ENCODE data around the gene LRTM1. TPM values are rescaled to one million over a fixed set of nuclear protein-coding genes. Genes with fewer than 3 reads are reported as not detected.

The LRTM1 gene
- total and polyA plus RNA-seq, 2 donors (not counting 3 experiments of a cell fraction or from before 2014, with no cell fraction given): not detected

DNA sequence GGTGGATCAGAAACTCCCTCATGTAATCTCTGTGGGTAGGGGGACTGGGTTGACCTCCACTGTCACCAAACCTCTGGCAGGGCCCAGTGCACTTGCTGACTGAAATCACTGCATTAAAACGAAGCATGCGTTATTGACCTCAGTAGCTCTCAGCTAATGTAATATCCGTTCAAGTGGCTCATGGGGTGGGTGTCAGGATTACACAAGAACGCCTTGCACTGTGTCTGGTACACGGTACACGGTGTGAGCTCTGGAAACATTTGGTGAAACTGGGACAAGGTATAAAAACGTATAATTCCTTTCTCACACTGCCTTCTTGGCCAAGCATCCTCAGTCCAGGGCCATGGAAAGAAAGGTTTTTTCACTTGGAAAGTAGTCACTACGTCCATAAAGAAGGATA lies 11.9 kb downstream of the LRTM1 start:
- Histone ChIP-seq H3K4me1 (ENCODE audit: control insufficient read depth, extremely low read depth, insufficient read depth, low read length) (no peaks in the 10 kb centered on the region), H3K9me3 (replicated peaks; ENCODE audit: control insufficient read depth, insufficient read depth, low read length) (peaks cover 7% of the 10 kb centered on the region), H3K27me3 (ENCODE audit: control insufficient read depth in 2 of 2, insufficient read depth in 2 of 2, low read length in 2 of 2) (no peaks in the 10 kb centered on the region), H3K9me1 (replicated peaks; ENCODE audit: control insufficient read depth, extremely low read depth, insufficient read depth, low read length) (no peaks in the 10 kb centered on the region), H4K20me1 (replicated peaks; ENCODE audit: control insufficient read depth, extremely low read depth, insufficient read depth, low read length) (no peaks in the 10 kb centered on the region), H3K79me2 (ENCODE audit: control insufficient read depth, insufficient read depth, low read length) (no peaks in the 10 kb centered on the region), H3K4me3 (replicated peaks in 1 of 3; ENCODE audit: insufficient read depth in 1 of 3, low read depth in 1 of 3, low read length in 3 of 3) (no peak overlapping the region), H3K27ac (ENCODE audit: insufficient read depth, low read depth, low read length) (no peak overlapping the region), H3K36me3 (ENCODE audit: control insufficient read depth in 2 of 2, extremely low read depth in 1 of 2, insufficient read depth in 2 of 2, low read length in 2 of 2) (no peaks in the 10 kb centered on the region), H3K9ac (replicated peaks; ENCODE audit: extremely low read depth, insufficient read depth, low read length) (no peak overlapping the region), H3K4me2 (ENCODE audit: insufficient read depth, low read length) (no peak overlapping the region), H2AFZ (ENCODE audit: low read depth, low read length) (no peak overlapping the region)
- dilution Hi-C loops (cut with MboI; ENCODE audit: extremely low pct_ligation_motif_present, low sequenced_read_pairs): no loop called here
- ChIA-PET POLR2A (no interaction called here), CTCF (no interaction called here)
- no peak for FAIRE-seq
- TF ChIP-seq EZH2 (IDR thresholded peaks at IDR 0.05; ENCODE audit: borderline replicate concordance, low read depth, low read length, severe bottlenecking) (no peak), CTCF (IDR thresholded peaks at IDR 0.05; ENCODE audit: extremely low read depth in 1 of 2, insufficient read depth in 1 of 2, low read depth in 1 of 2, low read length in 2 of 2) (no peak), JUN (IDR thresholded peaks at IDR 0.05; ENCODE audit: borderline replicate concordance, insufficient read depth, insufficient read length, low read depth) (no peak), MYC (IDR thresholded peaks at IDR 0.05; ENCODE audit: low read depth, low read length) (no peak), FOS (IDR thresholded peaks at IDR 0.05; ENCODE audit: borderline replicate concordance, insufficient read depth, low read length) (no peak), POLR2A (IDR thresholded peaks at IDR 0.05; ENCODE audit: low read depth, low read length) (no peak), GATA2 (IDR thresholded peaks at IDR 0.05; ENCODE audit: insufficient read depth, insufficient read length, low read depth, low read length) (no peak), POLR2AphosphoS5 (IDR thresholded peaks at IDR 0.05; ENCODE audit: insufficient read depth, low read depth, low read length) (no peak), MAX (IDR thresholded peaks at IDR 0.05; ENCODE audit: insufficient read depth, insufficient read length) (no peak)
- DNase-seq (ENCODE audit: low read depth, low spot score): no peak
- no TSS peak for BruUV-seq (replicated peaks)
- intact Hi-C loops (cut with micrococcal nuclease): no loop called here
